ENCODE results near the gene FMNL3.
"Not testable (repeated sequence)": the region's sequence is repeated elsewhere in the genome, so short reads cannot be mapped to it uniquely, and the experiment has no call there.

The FMNL3 gene, protein sequence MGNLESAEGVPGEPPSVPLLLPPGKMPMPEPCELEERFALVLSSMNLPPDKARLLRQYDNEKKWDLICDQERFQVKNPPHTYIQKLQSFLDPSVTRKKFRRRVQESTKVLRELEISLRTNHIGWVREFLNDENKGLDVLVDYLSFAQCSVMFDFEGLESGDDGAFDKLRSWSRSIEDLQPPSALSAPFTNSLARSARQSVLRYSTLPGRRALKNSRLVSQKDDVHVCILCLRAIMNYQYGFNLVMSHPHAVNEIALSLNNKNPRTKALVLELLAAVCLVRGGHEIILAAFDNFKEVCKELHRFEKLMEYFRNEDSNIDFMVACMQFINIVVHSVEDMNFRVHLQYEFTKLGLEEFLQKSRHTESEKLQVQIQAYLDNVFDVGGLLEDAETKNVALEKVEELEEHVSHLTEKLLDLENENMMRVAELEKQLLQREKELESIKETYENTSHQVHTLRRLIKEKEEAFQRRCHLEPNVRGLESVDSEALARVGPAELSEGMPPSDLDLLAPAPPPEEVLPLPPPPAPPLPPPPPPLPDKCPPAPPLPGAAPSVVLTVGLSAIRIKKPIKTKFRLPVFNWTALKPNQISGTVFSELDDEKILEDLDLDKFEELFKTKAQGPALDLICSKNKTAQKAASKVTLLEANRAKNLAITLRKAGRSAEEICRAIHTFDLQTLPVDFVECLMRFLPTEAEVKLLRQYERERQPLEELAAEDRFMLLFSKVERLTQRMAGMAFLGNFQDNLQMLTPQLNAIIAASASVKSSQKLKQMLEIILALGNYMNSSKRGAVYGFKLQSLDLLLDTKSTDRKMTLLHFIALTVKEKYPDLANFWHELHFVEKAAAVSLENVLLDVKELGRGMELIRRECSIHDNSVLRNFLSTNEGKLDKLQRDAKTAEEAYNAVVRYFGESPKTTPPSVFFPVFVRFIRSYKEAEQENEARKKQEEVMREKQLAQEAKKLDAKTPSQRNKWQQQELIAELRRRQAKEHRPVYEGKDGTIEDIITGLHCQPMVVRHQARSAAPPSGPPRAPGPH

DNA sequence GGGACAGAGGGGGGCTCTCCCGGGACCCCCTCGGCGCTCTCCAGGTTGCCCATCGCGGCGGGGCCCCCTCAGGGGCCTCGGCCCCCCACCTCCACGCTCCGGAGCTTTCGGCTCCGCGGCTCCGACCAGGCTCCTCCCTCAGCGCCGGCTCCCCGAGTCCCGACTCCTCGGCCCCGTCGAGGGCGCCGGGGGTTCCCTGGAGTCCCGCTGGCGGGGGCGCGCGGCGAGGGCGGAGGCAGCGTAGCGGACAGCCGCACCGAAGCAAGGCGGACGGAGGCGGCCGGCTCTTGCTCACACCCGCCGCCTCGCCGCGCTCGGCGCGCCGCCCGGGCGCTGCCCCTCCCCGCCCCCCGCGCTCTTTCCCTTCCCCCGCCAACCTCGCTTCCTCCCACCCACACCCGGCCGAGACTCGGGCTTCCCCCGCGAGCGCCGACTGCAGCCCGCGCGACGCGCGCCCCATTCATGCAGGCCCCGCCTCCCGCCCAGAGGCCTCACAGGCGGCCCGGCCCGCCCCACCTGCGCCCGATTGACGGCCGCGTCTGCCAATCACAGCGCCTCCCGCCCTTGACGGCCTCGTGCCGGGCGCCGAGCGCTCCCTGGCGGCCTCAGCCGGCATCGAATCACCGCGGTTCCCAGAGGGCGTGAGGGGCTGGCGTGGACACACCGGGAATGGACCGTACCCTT lies at the start of gene FMNL3:
FMNL3 (minus strand) TSS at position 278 of the 684 bp plus-strand sequence; CDS start at position 53, 225 bp downstream.
- DNase-seq = peak; percentile 99

- DNase-seq = no peak
These were observed 43.8 kb upstream of the FMNL3 start for GRCh38 chr12:49750996-49751393.

GRCh38 chr12:49750027-49750995 lies 43.1 kb upstream of the FMNL3 start:
- DNase-seq = peak; percentile 74

- DNase-seq = no peak
These were observed 41.6 kb upstream of the FMNL3 start for GRCh38 chr12:49748800-49749199.

- DNase-seq = no peak
These were observed 41.1 kb upstream of the FMNL3 start for GRCh38 chr12:49748306-49748705.

DNA sequence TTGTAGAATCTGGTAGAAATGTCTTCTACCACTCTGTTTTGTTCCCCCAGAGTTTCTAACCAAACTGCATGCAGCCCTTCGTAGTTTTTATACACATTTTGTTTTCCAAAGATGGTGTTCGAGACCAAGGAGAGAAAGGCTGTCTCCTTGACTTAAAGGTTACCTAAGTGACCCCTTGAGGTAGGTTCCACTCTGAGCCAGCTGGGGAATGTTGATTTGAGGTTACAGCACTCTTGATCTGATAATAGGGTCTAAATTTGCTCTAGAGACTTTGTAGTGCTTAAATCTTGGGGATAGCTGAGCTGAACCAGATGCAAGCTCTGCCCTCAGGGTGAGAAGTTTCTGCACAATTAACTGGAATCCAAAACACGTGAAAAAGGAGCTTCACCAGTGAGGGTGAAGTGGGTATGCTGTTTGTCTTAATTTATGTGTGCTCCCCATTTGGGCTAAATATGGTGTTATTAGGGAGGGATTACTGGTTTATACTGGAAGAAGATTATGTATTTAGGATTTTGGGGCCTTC lies 37.2 kb upstream of the FMNL3 start:
- no peak for DNase-seq

GRCh38 chr12:49741882-49742620 lies 34.8 kb upstream of the FMNL3 start:
- DNase-seq = peak; percentile 92

GRCh38 chr12:49740930-49741881 lies 34.0 kb upstream of the FMNL3 start, which contains the start of gene TMBIM6:
Gene TMBIM6 (plus strand): TSS chr12:49741557. CDS start chr12:49752494, 10,937 bp downstream.
- DNase-seq = peak; percentile 99

- DNase-seq = not testable (repeated sequence)
These were observed 33.1 kb upstream of the FMNL3 start for GRCh38 chr12:49740277-49740676.

GRCh38 chr12:49738721-49739120 lies 31.5 kb upstream of the FMNL3 start:
- not testable (repeated sequence) for DNase-seq

DNA sequence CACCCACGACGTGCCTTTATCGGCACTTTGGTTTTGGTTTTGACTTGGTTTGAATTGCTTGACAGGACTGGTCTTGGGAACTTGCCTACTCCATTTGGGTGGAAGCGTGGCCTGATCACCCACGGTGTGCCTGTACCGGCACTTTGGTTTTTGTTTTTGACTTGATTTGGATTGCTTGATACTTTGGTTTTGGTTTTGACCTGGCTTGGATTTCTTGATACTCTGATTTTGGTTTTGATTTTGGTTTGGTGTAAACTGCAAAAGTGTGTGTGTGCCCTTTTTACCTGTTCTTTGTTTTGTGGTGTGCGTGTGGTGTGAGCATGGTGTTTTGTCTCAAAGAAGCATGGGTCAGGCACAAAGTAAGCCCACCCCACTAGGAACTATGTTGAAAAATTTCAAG lies 27.7 kb upstream of the FMNL3 start:
- not testable (repeated sequence) for DNase-seq

- DNase-seq = no peak
These were observed 26.2 kb upstream of the FMNL3 start for GRCh38 chr12:49733219-49734017.

- no peak for DNase-seq
These were observed 23.4 kb upstream of the FMNL3 start for GRCh38 chr12:49730568-49731101.

DNA sequence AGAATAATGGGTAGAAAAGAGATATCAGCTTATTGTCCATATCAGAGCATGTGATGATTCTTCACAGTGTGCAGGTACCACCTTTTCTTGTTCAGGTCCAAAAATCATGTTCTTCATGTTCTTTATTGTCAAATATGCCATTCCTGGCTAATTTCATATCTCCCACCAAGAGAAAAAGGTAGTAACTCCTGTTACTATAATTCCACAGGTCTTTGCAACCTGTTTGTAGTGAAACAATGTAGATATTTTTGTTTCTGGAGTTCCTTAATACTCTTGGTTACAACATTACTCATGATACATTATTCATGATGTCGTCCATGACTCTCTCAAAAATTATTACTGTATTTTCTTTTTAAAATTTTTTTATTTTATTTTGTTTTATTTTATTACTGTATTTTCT lies 22.8 kb upstream of the FMNL3 start:
- DNase-seq = no peak

GRCh38 chr12:49728446-49728845 lies 21.2 kb upstream of the FMNL3 start:
- DNase-seq = no peak

DNA sequence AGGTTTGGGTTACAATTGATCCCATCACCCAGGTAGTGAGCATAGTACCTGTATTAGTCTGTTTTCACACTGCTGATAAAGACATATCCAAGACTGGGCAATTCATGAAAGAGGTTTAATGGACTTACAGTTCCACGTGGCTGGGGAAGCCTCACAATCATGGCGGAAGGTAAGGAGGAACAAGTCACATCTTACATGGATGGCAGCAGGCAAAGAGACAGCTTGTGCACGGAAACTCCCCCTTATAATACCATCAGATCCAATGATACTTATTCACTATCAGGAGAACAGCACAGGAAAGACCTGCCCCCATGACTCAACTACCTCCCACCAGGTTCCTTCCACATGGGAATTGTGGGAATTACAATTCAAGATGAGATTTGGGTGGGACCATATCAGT lies 14.2 kb upstream of the FMNL3 start:
- not testable (repeated sequence) for DNase-seq

- DNase-seq = no peak
These were observed 13.0 kb upstream of the FMNL3 start for GRCh38 chr12:49720214-49720613.

DNA sequence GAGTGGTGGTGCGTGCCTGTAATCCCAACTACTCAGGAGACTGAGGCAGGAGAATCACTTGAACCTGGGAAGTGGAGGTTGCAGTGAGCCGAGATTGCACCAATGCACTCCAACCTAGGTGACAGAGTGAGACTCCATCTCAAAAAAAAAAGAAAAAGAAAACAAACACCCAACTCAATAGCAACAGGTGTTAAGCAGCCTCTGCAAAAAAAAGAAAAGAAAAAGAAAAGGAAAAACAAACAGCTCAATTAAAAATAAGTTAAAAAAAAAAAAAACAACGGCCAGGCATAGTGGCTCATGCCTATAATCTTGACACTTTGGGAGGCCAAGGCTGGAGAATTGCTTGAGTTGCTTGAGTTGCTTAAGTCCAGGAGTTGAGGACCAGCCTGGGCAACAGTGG lies 10.6 kb upstream of the FMNL3 start:
- DNase-seq = not testable (repeated sequence)
